ENCODE results near the gene FRMPD2. TPM values are rescaled to one million over a fixed set of nuclear protein-coding genes. Genes with fewer than 3 reads are reported as not detected.

FRMPD2 gene
- total and polyA plus RNA-seq, 2 donors (not counting 3 experiments of a cell fraction or from before 2014, with no cell fraction given): 0.42 TPM; not detected in 1

DNA sequence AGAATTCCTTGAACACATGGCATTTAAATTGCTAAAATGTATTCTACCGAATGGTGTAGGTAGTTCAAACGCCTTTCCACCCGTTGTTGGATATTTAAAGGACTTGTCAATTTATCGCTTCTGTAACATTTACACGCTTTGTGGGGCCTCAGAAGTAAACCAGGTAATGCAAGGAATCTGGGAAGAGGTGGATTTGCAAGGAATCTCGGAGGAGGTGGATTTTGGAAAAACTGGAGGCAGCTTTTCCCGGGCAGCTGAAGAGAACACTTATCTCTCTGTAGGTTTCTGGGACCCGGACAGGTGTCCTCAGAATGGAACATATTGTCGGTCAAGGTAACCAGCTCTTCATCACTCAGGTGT lies 31.4 kb upstream of the FRMPD2 start:
- DNase-seq (ENCODE audit: low read depth, low spot score): peak; percentile 11
- H3K9me1 ChIP-seq (replicated peaks; ENCODE audit: control insufficient read depth, extremely low read depth, insufficient read depth, low read length): no peaks in the 10 kb centered on the region
- dilution Hi-C loops (cut with MboI; ENCODE audit: extremely low pct_ligation_motif_present, low sequenced_read_pairs): no loop called here
- TF ChIP-seq, protein P1, sequence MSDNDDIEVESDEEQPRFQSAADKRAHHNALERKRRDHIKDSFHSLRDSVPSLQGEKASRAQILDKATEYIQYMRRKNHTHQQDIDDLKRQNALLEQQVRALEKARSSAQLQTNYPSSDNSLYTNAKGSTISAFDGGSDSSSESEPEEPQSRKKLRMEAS (IDR thresholded peaks at IDR 0.05; ENCODE audit: insufficient read depth, insufficient read length): no peak
- no peak for TF ChIP-seq POLR2AphosphoS5 (IDR thresholded peaks at IDR 0.05; ENCODE audit: insufficient read depth, low read depth, low read length)
- no peak for TF ChIP-seq FOS (IDR thresholded peaks at IDR 0.05; ENCODE audit: borderline replicate concordance, insufficient read depth, low read length)
- H3K79me2 ChIP-seq (ENCODE audit: control insufficient read depth, insufficient read depth, low read length): peaks cover 37% of the 10 kb centered on the region
- H3K36me3 ChIP-seq (ENCODE audit: control insufficient read depth in 2 of 2, extremely low read depth in 1 of 2, insufficient read depth in 2 of 2, low read length in 2 of 2): no peaks in the 10 kb centered on the region
- peaks cover 6% of the 10 kb centered on the region for H4K20me1 ChIP-seq (replicated peaks; ENCODE audit: control insufficient read depth, extremely low read depth, insufficient read depth, low read length)
- no peak overlapping the region for H3K27ac ChIP-seq (ENCODE audit: insufficient read depth, low read depth, low read length)
- no peak overlapping the region for H3K9ac ChIP-seq (replicated peaks; ENCODE audit: extremely low read depth, insufficient read depth, low read length)
- H2AFZ ChIP-seq (ENCODE audit: low read depth, low read length): peak overlapping the region; percentile 78
- no peaks in the 10 kb centered on the region for H3K9me3 ChIP-seq (replicated peaks; ENCODE audit: control insufficient read depth, insufficient read depth, low read length)
- peak overlapping the region; percentile 52 for H3K4me2 ChIP-seq (ENCODE audit: insufficient read depth, low read length)
- BruUV-seq (replicated peaks): no TSS peak
- peaks cover 29% of the 10 kb centered on the region for H3K4me1 ChIP-seq (ENCODE audit: control insufficient read depth, extremely low read depth, insufficient read depth, low read length)
- H3K4me3 ChIP-seq (replicated peaks in 1 of 3; ENCODE audit: insufficient read depth in 1 of 3, low read depth in 1 of 3, low read length in 3 of 3): peak overlapping the region in 2 of 3 experiments; percentile 3 to 32
- no peak for FAIRE-seq
- ChIA-PET CTCF (interaction anchor here (2.1 kb wide), 1 partner anchor 58 kb away, joined by 8 read pairs; no protein-coding TSS in a partner anchor), POLR2A (no interaction called here)
- intact Hi-C loops (cut with micrococcal nuclease): loop anchor here (1.0 to 5.0 kb wide), 6 partner anchors 59 to 350 kb away; no protein-coding TSS in a partner anchor
- H3K27me3 ChIP-seq (ENCODE audit: control insufficient read depth in 2 of 2, insufficient read depth in 2 of 2, low read length in 2 of 2): peaks cover 6% of the 10 kb centered on the region in 2 experiments

DNA sequence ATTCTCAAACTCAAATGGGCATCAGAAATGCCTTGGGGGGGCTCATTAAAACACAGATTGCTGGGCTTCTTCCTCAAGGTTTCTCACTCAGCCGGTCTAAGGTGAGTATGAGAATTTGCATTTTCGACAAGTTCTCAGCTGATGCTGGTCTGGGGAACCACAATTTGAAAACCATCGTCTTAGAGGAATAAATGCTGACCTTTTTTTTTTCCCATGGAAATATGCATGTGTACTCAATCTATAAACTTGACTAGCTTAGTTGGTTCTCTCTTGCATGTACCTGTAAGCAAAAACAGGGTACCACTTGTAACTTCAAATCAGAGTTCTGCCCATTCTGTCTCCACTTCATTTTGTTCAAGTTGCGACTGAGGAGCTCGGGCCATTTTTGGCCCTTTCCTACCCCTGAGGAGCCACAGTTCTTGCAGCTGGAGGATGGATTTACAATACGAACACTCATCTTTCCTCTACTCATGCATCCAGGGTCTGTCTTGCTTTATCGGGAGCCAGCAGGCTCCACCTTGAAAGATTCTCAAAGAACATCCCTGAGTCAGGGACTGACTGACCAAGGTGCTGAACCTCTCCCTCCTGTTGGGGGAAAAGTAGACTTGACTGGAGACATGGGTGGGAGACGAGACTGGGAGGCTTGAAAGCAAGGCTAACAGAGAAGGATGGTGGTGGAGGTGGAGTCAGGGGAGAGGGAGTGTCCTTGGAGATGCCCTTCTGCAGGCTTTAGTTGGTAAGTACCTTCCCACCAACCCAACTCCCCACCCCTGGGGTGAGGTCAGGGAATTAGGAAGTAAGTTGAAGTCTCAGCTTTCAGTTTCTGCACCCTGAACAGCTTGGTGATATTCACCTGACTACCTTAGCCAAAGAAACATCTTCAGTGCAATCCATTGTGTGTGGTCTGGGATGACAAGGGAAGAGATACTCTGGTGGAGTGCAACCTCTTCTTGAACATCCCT lies 28.3 kb upstream of the FRMPD2 start:
- no peak overlapping the region for H3K4me3 ChIP-seq (replicated peaks in 1 of 3; ENCODE audit: insufficient read depth in 1 of 3, low read depth in 1 of 3, low read length in 3 of 3)
- no peak for TF ChIP-seq POLR2AphosphoS5 (IDR thresholded peaks at IDR 0.05; ENCODE audit: insufficient read depth, low read depth, low read length)
- no peak for TF ChIP-seq FOS (IDR thresholded peaks at IDR 0.05; ENCODE audit: borderline replicate concordance, insufficient read depth, low read length)
- TF ChIP-seq, protein P1 (IDR thresholded peaks at IDR 0.05; ENCODE audit: insufficient read depth, insufficient read length): no peak
- TF ChIP-seq POLR2A (IDR thresholded peaks at IDR 0.05; ENCODE audit: low read depth, low read length): no peak
- no peak for TF ChIP-seq MYC (IDR thresholded peaks at IDR 0.05; ENCODE audit: low read depth, low read length)
- no peak for TF ChIP-seq EZH2 (IDR thresholded peaks at IDR 0.05; ENCODE audit: borderline replicate concordance, low read depth, low read length, severe bottlenecking)
- TF ChIP-seq GATA2 (IDR thresholded peaks at IDR 0.05; ENCODE audit: insufficient read depth, insufficient read length, low read depth, low read length): no peak
- H3K4me1 ChIP-seq (ENCODE audit: control insufficient read depth, extremely low read depth, insufficient read depth, low read length): peaks cover 8% of the 10 kb centered on the region
- H3K79me2 ChIP-seq (ENCODE audit: control insufficient read depth, insufficient read depth, low read length): peaks cover 9% of the 10 kb centered on the region
- CTCF ChIA-PET: interaction anchor here (1.6 kb wide), 1 partner anchor 8 kb away, joined by 4 read pairs; no protein-coding TSS in a partner anchor
- DNase-seq (ENCODE audit: low read depth, low spot score) (no peak), FAIRE-seq (no peak)
- no peaks in the 10 kb centered on the region for H3K9me1 ChIP-seq (replicated peaks; ENCODE audit: control insufficient read depth, extremely low read depth, insufficient read depth, low read length)
- no TSS peak for BruUV-seq (replicated peaks)
- H3K4me2 ChIP-seq (ENCODE audit: insufficient read depth, low read length): no peak overlapping the region
- no peak overlapping the region for H3K9ac ChIP-seq (replicated peaks; ENCODE audit: extremely low read depth, insufficient read depth, low read length)
- intact Hi-C loops (cut with micrococcal nuclease) (no loop called here), dilution Hi-C loops (cut with MboI; ENCODE audit: extremely low pct_ligation_motif_present, low sequenced_read_pairs) (no loop called here)
- no peak overlapping the region for H2AFZ ChIP-seq (ENCODE audit: low read depth, low read length)
- peaks cover 16 to 19% of the 10 kb centered on the region in 2 experiments for H3K27me3 ChIP-seq (ENCODE audit: control insufficient read depth in 2 of 2, insufficient read depth in 2 of 2, low read length in 2 of 2)
- H3K36me3 ChIP-seq (ENCODE audit: control insufficient read depth in 2 of 2, extremely low read depth in 1 of 2, insufficient read depth in 2 of 2, low read length in 2 of 2): no peaks in the 10 kb centered on the region
- POLR2A ChIA-PET: no interaction called here
- H3K27ac ChIP-seq (ENCODE audit: insufficient read depth, low read depth, low read length): no peak overlapping the region
- no peaks in the 10 kb centered on the region for H3K9me3 ChIP-seq (replicated peaks; ENCODE audit: control insufficient read depth, insufficient read depth, low read length)
- no peaks in the 10 kb centered on the region for H4K20me1 ChIP-seq (replicated peaks; ENCODE audit: control insufficient read depth, extremely low read depth, insufficient read depth, low read length)

Data from endothelial cell of umbilical vein (primary cell).